Fibroblast of skin of scalp (primary cell): Measurements from ENCODE around the gene FBN1.

Experiments used
- DNase-seq: peaks from one replicate; pipeline ENCODE4 v3.0.0-alpha.2; 2013

The FBN1 gene

GRCh38 chr15:48619446-48619845 is 26.1 kb downstream of the FBN1 start:
- no peak for DNase-seq

- peak; percentile 60 for DNase-seq
These were observed 27.9 kb downstream of the FBN1 start for GRCh38 chr15:48617619-48618018.

GRCh38 chr15:48616216-48616615 is 29.3 kb downstream of the FBN1 start:
- peak; percentile 61 for DNase-seq

GRCh38 chr15:48614051-48614450 is 31.5 kb downstream of the FBN1 start:
- no peak for DNase-seq

- DNase-seq: no peak
These were observed 36.0 kb downstream of the FBN1 start for GRCh38 chr15:48609486-48609885.

- DNase-seq: no peak
These were observed 37.7 kb downstream of the FBN1 start for GRCh38 chr15:48607846-48608245.

GRCh38 chr15:48604567-48604966 is 40.9 kb downstream of the FBN1 start:
- peak; percentile 51 for DNase-seq

- no peak for DNase-seq
These were observed 41.6 kb downstream of the FBN1 start for GRCh38 chr15:48603922-48604321.

- no peak for DNase-seq
These were observed 42.4 kb downstream of the FBN1 start for GRCh38 chr15:48603123-48603500.

- DNase-seq: peak; percentile 81
These were observed 43.0 kb downstream of the FBN1 start for GRCh38 chr15:48602358-48603122.

GRCh38 chr15:48601095-48601494 is 44.4 kb downstream of the FBN1 start:
- DNase-seq: no peak

GRCh38 chr15:48596841-48597240 is 48.7 kb downstream of the FBN1 start:
- no peak for DNase-seq

- DNase-seq: no peak
These were observed 49.1 kb downstream of the FBN1 start for GRCh38 chr15:48596415-48596814.

GRCh38 chr15:48595981-48596380 is 49.5 kb downstream of the FBN1 start:
- no peak for DNase-seq

- peak; percentile 29 for DNase-seq
These were observed 52.6 kb downstream of the FBN1 start for GRCh38 chr15:48592933-48593332.

GRCh38 chr15:48592221-48592731 is 53.2 kb downstream of the FBN1 start:
- DNase-seq: peak; percentile 92

- no peak for DNase-seq
These were observed 54.8 kb downstream of the FBN1 start for GRCh38 chr15:48590723-48591122.

GRCh38 chr15:48584812-48585563 is 60.5 kb downstream of the FBN1 start:
- DNase-seq: no peak

- DNase-seq: no peak
These were observed 61.3 kb downstream of the FBN1 start for GRCh38 chr15:48584090-48584811.

- DNase-seq: peak; percentile 99
These were observed 62.9 kb downstream of the FBN1 start for GRCh38 chr15:48582452-48583247.

- DNase-seq: no peak
These were observed 64.3 kb downstream of the FBN1 start for GRCh38 chr15:48581219-48581618.

GRCh38 chr15:48580736-48581135 is 64.8 kb downstream of the FBN1 start:
- DNase-seq: no peak
